Spleen (tissue), 7 donors: ENCODE measurements around the gene WDFY4.

Experiments used
- CTCF ChIP-seq, 11 experiments: fragments of 200-600 bp in 7 of 11; fragments of 450-650 bp in 4 of 11; sonication (generic) in 4 of 11; IDR thresholded peaks in 8 of 11; conservative IDR thresholded peaks in 3 of 11; 1 replicate in 7 of 11; 2 replicates in 4 of 11; pipeline versions ENCODE4 v1.4.0 to v1.8.0; 2016 to 2021; ENCODE audit warnings: antibody characterized with exemption in 11 of 11, inconsistent platforms in 4 of 11, mild to moderate bottlenecking in 1 of 11
- POLR2A ChIP-seq, 3 donors: fragments of 450-650 bp; IDR thresholded peaks; one replicate each; pipeline ENCODE4 v1.5.1; 2017; ENCODE audit warnings: antibody characterized with exemption in 3 of 3, mild to moderate bottlenecking in 1 of 3
- donor health status: DM: no; HTN: no; CAD: no; lungs with moderate emphysema.
- donor health status: DM: no; HTN: no; CAD: no.
- donor health status: DM: no; HTN: no; CAD: no.

GRCh38 chr10:48763403-48763965 lies 78.8 kb downstream of the WDFY4 start:
- TF ChIP-seq CTCF (IDR thresholded peaks at IDR 0.05 in 8 of 11, conservative IDR thresholded peaks at IDR 0.05 in 3 of 11), result no peak
- TF ChIP-seq POLR2A (IDR thresholded peaks at IDR 0.05), result no peak
